Stimulated activated effector memory CD8-positive, alpha-beta T cell treated with anti-CD3 and anti-CD28 coated beads, Interleukin-12 subunit alpha, Interleukin-12 subunit beta, amount 100 ng/mL, for 72 hours (primary cell): ENCODE results near the gene WTIP.

ENCODE experiments used
- ATAC-seq: fragments of 150-1000 bp; cut with Tn5 transposase; 2 replicates; pipeline ENCODE4 v1.10.0; 2021
- DNase-seq, 2 donors: peaks; one replicate each; pipeline ENCODE4 v3.0.0; 2021 to 2022; ENCODE audit warnings: low spot score in 2 of 2
- H3K27ac Mint-ChIP-seq: one replicate; pipeline ENCODE4 v1.8.0; 2022; ENCODE audit warnings: mild to moderate bottlenecking, mixed read lengths
- H3K36me3 Mint-ChIP-seq: one replicate; pipeline ENCODE4 v1.8.0; 2022; ENCODE audit warnings: mild to moderate bottlenecking, mixed read lengths
- H3K4me1 Mint-ChIP-seq: one replicate; pipeline ENCODE4 v1.8.0; 2022; ENCODE audit warnings: mixed read lengths
- H3K4me3 Mint-ChIP-seq: one replicate; pipeline ENCODE4 v1.8.0; 2022; ENCODE audit warnings: mild to moderate bottlenecking, mixed read lengths
- H3K9me3 Mint-ChIP-seq: one replicate; pipeline ENCODE4 v1.8.0; 2022; ENCODE audit warnings: mixed read lengths

The WTIP gene

DNA sequence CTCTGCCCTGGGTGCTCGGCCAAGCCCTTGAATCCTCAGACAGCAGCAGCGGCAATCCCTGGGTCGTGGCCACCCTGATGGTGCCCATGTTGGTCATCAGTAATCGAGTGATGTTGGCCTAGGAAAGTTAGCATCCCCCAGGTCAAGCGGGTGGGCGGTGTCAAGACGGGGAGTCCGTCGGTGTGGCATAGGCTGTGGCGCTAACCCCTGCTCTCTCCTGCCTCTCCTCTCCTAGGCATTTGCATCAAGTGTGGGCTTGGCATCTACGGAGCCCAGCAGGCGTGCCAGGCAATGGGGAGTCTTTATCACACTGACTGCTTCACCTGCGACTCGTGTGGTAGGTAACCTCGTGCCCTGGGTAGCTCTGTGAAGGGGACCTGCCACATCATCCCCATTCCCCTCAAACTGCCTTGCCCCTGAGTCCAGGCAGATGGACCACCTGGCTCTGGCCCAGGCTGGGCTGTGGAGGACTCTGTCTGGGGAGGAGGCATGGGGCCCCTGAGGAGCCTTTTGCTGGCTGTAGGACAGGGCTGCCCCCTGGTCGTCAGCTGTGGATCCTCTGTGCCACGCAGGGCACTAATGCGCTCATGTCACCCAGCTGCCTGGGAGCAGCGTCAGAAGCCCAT, 8.7 kb downstream of the WTIP start:
- H3K4me1 Mint-ChIP-seq: no peaks in the 10 kb centered on the region
- no peaks in the 10 kb centered on the region for H3K36me3 Mint-ChIP-seq
- H3K9me3 Mint-ChIP-seq: no peaks in the 10 kb centered on the region
- no peak overlapping the region for H3K4me3 Mint-ChIP-seq
- DNase-seq (no peak), ATAC-seq (no peak)
- H3K27ac Mint-ChIP-seq: no peak overlapping the region

DNA sequence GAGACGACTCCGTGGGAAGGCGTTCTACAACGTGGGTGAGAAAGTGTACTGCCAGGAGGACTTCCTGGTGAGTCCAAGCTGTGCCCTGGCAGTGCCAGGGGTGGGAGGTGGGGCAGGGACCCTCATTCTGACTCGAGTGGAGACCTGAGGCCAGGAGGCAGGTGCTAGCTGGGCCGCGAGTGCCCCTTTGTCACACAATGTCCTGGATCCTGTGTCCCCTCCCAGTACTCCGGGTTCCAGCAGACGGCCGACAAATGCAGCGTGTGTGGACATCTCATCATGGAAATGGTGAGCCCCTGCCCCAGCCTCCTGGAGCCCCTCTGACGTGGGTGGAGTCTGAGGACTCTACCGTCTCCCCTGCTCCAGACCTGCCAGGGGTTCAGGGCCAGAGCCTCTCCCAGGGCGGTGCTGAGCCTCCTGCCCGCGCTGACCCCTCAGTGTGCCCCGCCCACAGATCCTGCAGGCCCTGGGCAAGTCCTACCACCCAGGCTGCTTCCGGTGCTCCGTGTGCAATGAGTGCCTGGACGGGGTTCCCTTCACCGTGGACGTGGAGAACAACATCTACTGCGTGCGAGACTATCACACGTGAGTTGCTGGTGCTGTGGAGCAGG, 11.6 kb downstream of the WTIP start:
- Mint-ChIP-seq H3K27ac (no peak overlapping the region), H3K4me3 (no peak overlapping the region), H3K4me1 (peaks cover 1% of the 10 kb centered on the region), H3K9me3 (no peaks in the 10 kb centered on the region), H3K36me3 (no peaks in the 10 kb centered on the region)
- ATAC-seq (no peak), DNase-seq (no peak)

DNA sequence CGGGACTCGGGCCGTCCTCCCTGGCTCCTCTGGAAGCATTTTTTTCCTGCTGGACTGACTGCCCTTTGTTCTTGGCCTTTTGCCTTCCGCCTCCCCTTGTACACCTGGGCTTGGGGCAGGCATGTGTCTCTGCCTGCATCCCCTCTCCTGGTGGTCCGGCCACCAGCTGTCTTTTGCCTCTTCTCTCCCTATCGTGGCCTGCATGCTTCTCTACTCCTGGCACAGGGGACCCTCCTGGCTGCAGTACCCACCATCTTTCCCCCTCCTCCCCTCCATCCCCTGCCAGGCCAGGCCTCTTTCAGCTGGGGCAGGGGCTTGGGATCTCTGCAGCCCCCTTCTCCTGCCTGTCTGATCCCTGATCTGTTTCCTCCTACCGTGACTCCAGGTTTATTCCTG, 12.1 kb downstream of the WTIP start:
- no peak overlapping the region for H3K27ac Mint-ChIP-seq
- peaks cover 6% of the 10 kb centered on the region for H3K4me1 Mint-ChIP-seq
- DNase-seq (no peak), ATAC-seq (no peak)
- H3K4me3 Mint-ChIP-seq: no peak overlapping the region
- no peaks in the 10 kb centered on the region for H3K36me3 Mint-ChIP-seq
- H3K9me3 Mint-ChIP-seq: no peaks in the 10 kb centered on the region

DNA sequence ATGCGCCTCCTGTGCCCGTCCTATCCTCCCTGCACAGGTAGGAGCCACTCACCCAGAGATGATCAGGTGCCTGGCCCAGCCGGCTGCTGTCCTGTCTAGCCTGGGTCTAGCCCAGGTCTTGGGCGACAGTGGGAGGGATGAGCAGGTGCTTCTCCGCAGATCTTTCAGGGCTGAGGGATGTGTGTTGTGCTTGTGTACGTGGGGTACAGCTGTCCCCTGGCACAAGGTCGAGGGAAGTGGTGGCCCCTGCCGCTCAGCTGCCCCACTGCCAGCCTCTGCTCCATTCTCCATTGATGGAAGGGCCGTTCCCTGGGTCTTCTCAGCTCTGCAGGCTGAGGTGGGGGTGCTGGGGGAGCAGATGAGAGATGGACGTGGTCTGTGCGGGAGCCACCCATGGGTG, 13.0 kb downstream of the WTIP start:
- Mint-ChIP-seq H3K36me3 (no peaks in the 10 kb centered on the region), H3K9me3 (no peaks in the 10 kb centered on the region), H3K27ac (peak overlapping the region; percentile 14), H3K4me3 (no peak overlapping the region), H3K4me1 (peaks cover 6% of the 10 kb centered on the region)
- ATAC-seq: no peak
- no peak for DNase-seq

- ATAC-seq: no peak
- Mint-ChIP-seq H3K36me3 (no peaks in the 10 kb centered on the region), H3K27ac (no peak overlapping the region), H3K9me3 (no peaks in the 10 kb centered on the region), H3K4me1 (peaks cover 6% of the 10 kb centered on the region), H3K4me3 (no peak overlapping the region)
- no peak for DNase-seq
Measured at GRCh38 chr19:34495416-34495815, 13.9 kb downstream of the WTIP start.

GRCh38 chr19:34497112-34497805, 15.7 kb downstream of the WTIP start:
- DNase-seq (no peak), ATAC-seq (no peak)
- Mint-ChIP-seq H3K27ac (no peak overlapping the region), H3K4me3 (no peak overlapping the region), H3K36me3 (no peaks in the 10 kb centered on the region), H3K4me1 (peaks cover 6% of the 10 kb centered on the region), H3K9me3 (no peaks in the 10 kb centered on the region)

- H3K4me1 Mint-ChIP-seq: peaks cover 6% of the 10 kb centered on the region
- ATAC-seq (no peak), DNase-seq (no peak)
- H3K9me3 Mint-ChIP-seq: no peaks in the 10 kb centered on the region
- peak overlapping the region; percentile 47 for H3K4me3 Mint-ChIP-seq
- no peak overlapping the region for H3K27ac Mint-ChIP-seq
- H3K36me3 Mint-ChIP-seq: no peaks in the 10 kb centered on the region
Measured at GRCh38 chr19:34499155-34499834, 17.7 kb downstream of the WTIP start.

- H3K27ac Mint-ChIP-seq: no peak overlapping the region
- H3K36me3 Mint-ChIP-seq: no peaks in the 10 kb centered on the region
- H3K4me1 Mint-ChIP-seq: peaks cover 6% of the 10 kb centered on the region
- DNase-seq (no peak), ATAC-seq (no peak)
- no peaks in the 10 kb centered on the region for H3K9me3 Mint-ChIP-seq
- peak overlapping the region; percentile 47 for H3K4me3 Mint-ChIP-seq
Measured at GRCh38 chr19:34500656-34501120, 19.1 kb downstream of the WTIP start.

- Mint-ChIP-seq H3K36me3 (no peaks in the 10 kb centered on the region), H3K9me3 (no peaks in the 10 kb centered on the region), H3K27ac (no peak overlapping the region), H3K4me1 (peaks cover 6% of the 10 kb centered on the region), H3K4me3 (peak overlapping the region; percentile 47)
- peak; percentile 87 for ATAC-seq
- DNase-seq: peak; percentile 95
Measured at GRCh38 chr19:34501339-34502320, 20.1 kb downstream of the WTIP start.

DNA sequence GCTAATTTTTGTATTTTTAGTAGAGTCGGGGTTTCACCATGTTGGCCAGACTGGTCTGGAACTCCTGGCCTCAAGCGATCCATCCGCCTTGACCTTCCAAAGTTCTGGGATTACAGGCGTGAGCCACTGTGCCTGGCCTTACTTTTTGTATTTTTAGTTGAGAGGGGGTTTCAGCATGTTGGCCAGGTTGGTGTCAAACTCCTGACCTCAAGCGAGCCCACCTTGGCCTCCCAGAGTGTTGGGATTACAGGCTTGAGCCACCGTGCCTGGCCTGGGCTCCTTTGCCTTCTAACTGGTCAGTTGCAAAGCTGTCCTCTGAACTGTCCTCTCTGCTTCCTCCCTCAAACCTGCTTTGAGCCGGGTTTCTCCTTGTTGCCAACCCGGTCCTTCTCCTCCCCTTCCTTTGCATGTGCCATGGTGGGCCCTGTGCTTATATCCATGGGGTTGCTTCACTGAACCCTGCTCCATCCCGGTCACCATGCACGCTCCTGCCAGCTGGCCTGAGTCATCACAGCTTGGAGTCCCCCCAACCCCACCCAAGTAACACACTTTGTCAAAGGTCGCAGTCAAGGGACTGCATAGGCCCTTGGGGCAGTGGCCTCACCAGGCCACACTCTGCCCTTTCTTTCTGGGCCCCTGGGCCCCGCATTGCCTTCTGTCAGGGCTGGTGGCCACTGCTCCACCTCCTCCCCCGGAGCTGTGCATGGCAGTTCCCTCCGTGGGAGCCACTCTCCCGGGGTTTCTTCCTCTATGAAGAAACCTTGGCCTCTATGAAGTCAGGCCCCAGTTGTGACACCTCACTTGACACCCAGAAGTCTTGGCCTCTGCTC, 21.2 kb downstream of the WTIP start:
- no peak for ATAC-seq
- Mint-ChIP-seq H3K27ac (no peak overlapping the region), H3K36me3 (no peaks in the 10 kb centered on the region), H3K4me1 (peaks cover 6% of the 10 kb centered on the region), H3K9me3 (no peaks in the 10 kb centered on the region), H3K4me3 (no peak overlapping the region)
- DNase-seq: no peak

DNA sequence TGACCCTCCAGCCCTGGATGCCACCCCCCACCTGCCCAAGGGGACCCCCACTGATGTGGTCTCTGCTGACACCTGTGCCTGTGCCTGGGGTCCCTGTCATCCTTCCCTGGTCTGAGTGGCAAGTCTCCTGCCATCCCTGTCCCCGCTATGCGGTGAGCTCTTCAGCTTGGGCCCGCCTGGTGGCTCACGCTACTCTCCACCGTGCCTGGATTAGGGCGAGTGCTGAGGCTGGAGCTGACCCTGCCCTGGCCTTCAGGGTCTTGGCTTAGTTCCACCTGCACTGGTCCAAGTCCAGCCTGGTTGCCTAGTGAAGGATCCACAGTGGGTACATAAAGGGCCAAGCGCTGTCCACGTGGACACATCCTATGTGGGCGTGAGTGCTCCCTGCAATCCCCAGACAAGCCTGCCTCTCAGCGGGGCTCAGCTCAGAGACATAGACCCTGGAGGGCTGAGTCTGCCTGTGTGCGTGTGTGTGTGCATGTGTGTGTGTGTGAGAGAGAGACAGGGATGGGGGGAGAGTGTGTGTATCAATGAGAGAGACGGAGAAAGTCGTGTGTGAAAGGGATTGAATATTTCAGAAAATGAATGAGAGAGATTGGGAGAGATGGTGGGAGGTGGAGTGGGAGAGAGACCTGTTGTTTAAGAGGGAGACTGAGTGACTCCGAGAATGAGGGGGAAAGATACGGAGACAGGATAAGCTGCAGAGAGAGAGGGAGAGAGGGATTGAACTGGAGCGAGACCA, 22.1 kb downstream of the WTIP start:
- Mint-ChIP-seq H3K9me3 (no peaks in the 10 kb centered on the region), H3K4me1 (no peaks in the 10 kb centered on the region), H3K4me3 (no peak overlapping the region), H3K36me3 (no peaks in the 10 kb centered on the region), H3K27ac (no peak overlapping the region)
- no peak for ATAC-seq
- no peak for DNase-seq

DNA sequence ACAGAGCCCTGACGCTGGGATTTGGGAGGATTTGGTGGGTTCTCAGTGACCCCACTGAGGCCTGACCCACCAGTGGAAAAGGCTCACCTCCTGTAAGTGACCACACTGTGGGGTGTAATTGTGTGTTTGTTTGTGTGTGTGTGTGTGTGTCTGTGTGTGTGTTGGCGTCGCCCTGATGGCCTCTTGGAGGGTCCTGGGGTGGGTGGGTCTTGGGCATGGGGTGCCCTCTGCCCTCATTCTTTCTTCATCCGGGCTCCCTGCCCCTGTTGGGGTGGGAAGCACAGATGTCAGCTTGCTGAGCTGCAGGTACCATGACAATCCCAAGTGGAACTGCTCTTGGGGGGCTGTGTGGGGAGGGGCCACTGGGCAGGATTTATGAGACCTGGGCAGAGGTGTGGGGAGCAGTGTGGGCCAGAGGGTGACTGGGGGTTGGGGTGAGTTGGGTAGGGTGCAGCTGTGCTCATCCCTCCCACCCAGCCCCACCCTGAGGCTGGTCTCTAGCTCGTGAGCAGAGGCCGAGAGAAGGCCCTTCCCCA, 22.8 kb downstream of the WTIP start:
- Mint-ChIP-seq H3K4me1 (no peaks in the 10 kb centered on the region), H3K27ac (no peak overlapping the region), H3K36me3 (no peaks in the 10 kb centered on the region), H3K4me3 (no peak overlapping the region), H3K9me3 (no peaks in the 10 kb centered on the region)
- ATAC-seq (no peak), DNase-seq (no peak)

DNA sequence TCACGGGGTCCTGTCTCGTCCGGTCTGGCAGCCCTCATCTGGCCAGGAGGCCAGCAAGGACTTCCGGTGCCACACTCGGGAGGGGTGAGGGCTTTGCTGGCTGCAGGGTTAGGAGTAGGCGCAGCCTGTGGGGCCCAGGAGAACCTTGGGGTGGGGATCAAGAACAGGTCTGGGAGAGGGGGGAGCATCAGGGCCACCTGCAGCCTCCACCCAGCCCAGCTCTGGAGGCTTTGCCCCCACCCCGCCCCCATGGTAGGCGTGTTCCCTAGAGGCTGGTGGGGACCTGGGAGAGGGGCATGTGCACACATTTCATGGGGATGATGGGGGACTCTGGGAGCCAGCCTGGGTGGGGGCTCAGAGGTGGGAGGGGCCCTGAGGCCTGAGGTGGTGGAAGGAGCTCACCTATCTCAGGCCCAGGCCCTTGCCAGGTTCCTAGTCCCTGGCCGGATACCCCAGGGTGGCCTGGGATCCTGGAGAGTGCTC, 23.3 kb downstream of the WTIP start:
- no peaks in the 10 kb centered on the region for H3K36me3 Mint-ChIP-seq
- no peak for ATAC-seq

More for the DNA sequence above, 23.3 kb downstream of the WTIP start:
- Mint-ChIP-seq H3K4me3 (no peak overlapping the region), H3K9me3 (no peaks in the 10 kb centered on the region), H3K4me1 (no peaks in the 10 kb centered on the region), H3K27ac (no peak overlapping the region)
- no peak for DNase-seq
